ENCODE measurements around the gene PRUNE2.

The PRUNE2 gene

DNA sequence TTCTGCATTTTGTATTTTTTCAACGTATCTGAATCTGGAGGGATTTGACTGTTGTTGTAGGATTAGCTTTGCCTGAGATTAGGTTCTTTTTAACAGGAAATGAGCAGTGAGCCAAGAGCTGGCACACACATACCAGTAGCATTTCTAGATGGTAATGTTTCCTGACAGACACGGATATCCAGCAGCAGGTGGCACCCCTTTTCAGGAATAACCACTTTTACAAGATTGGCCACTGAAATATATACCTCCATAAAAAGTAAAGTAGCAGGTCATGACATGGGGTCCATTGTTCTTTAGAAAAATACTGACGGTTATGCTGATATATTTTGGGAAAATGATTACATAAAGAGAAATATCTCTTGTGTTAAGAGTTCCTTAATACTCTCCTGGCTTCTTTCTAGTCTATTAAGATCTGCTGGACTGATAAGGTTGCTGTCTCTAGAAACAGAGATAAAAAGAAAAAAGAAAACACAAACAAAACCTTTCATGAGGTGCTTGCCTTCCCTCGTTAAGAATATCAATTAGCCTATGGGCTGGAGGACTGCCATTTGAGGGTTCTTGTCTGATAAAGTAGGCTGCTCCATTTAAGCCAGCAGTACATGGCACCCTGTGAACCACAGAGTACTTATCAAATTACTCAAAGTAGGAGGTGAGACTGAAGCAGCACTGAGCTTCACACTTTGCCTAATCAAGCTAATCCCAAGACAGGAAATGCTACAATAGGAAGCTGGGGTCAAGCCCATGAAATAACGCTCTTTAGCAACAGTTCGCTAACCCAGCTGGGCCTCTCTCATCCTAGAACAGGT is 243.2 kb downstream of the PRUNE2 start:
- no peak for DNase-seq (ENCODE audit: low read depth in 2 of 2)

DNA sequence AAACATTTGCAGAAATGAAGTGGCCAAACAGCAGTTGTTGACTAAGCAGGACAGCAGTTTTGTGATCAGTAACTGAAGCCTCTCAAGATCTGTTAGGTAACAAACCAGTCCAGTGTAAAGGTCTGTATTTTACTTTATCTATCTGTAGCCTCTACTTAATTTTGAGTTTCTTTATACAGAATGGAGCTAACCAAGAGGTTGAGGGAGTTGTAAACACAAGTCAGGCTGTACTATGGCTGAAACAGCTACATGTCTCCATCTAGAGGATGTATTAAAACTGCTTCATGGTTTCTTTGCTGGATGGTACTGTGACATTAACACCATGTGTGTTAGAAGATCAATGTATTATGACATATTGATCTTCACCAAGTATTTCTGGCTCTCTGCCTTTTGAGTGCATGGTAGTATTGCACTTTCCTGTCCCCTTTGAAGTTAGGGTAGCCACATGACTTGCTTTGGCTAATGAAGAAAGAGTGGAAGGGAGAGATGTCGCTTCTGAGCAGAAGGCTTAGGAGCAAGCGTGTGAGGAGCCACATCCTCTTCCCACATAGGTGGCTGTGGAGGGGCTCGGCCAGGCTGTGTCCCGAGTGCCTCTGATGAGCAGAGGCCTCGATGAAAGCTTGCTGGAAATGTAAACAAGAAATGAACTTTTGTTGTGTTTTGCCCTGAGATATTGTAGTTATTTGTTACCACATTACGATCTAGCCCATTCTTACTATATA is 247.2 kb downstream of the PRUNE2 start:
- no peak for DNase-seq (ENCODE audit: low read depth in 2 of 2)

DNA sequence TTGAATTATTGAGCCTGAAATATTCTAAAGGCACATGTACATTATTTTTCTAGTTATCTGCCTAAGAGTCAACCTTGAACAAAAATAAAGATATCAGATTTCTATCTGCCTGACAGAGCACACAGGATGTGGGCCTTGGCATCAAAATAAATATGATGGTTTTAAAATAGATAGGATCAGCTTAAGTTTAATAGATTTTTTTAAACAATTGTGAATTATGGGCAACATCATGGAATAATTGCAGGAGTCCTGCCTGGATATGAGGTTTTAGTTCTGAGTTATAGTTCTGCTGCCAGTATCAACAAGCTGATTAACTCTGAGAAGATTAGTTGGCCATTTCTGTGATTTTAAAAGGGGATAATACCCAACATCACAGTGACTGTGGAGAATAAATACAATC is 248.6 kb downstream of the PRUNE2 start:
- no peak for DNase-seq (ENCODE audit: low read depth in 2 of 2)

DNA sequence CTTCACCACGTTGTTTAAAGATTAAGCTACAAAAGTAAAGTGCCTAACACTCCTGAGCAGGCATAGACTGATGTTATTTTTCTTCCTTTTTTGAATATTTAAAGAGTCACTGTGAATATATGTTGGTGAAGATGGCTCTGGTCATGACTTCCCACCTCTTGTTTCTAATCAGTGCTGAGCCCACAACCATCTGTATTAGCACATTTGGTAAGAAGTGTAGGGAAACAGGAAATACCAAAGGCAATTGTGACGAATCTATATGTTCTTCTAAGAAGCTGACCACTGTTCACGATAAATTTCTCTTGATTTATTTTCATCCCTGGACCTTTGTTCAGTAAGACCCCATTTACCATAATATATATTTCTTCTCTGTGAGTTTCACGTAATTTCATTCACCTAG is 249.9 kb downstream of the PRUNE2 start:
- no peak for DNase-seq (ENCODE audit: low read depth in 2 of 2)

DNA sequence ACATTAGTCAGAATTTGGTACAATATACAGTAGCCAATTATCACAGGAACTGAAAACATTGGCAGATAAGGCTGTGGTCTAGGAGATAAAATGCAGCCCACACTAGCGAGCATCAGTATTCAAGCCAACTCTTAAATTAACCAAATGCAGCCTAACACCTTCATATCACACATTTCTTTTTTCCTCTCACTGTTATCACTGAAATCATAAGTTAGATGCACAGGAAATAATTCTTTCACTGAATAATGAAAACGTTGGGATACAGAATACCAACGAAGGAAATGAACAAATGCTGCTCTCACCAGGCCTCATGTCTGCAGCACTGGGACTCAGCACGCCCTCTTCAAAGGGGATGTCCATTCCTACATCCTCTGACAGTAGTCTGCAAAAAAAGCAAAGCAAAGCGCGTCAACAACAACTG is 250.8 kb downstream of the PRUNE2 start:
- DNase-seq (ENCODE audit: low read depth in 2 of 2), result no peak

DNA sequence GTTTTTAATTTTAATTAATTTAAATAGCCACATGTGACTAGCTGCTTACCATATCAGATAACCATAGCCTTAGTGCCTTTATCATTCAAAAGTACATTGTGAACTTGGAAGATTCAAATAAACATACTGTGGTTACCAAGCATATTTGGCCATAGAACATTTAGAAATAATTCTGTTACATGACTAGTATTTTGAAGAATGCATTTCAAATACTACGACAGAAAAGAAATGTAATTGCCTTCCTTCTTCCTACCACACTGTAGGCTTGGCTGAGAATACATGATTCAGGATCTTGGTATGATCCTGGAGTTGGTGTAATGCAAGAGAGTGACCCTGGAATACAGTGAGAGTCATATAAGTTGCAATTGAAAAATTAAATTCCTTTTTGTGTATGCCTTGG is 251.3 kb downstream of the PRUNE2 start:
- DNase-seq (ENCODE audit: low read depth in 2 of 2), result no peak

DNA sequence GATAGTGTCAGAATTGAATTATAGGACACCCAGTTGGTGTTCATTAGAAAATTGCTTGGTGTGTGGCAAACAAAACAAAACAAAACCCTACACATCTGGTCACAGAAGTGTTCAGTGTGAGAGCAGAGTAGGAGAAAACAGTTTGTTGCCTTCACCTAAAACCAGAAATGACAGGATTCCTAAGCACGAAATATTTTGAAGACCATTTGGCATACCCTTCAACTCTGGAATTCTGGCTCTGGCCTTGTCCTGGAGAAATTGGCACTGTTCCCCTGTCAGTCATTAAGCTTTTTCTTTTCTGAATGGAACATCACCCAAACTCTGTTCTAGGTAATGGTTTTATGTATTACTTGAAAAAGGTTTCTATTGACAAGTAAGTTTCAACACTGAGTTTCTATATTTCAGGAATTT is 251.9 kb downstream of the PRUNE2 start:
- DNase-seq (ENCODE audit: low read depth in 2 of 2), result no peak

DNA sequence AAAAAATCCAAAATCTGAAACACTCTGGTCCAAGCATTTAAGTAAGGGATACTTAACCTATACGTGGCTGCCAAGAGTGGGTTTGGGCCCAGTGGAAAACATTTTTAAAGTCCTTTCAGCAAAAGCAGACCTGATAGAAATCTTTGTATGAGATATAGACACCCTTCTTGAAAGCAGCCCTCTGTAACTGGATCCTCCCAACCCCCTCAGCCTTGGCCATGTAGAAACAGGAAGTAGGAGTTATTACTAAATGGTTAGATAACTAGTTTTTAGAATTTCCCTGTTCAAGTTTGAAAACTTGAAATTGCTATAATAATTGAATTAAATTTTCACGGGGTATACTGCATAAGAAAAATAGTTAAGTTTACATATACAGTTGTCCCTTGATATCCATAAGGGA is 253.0 kb downstream of the PRUNE2 start:
- no peak for DNase-seq (ENCODE audit: low read depth in 2 of 2)

DNA sequence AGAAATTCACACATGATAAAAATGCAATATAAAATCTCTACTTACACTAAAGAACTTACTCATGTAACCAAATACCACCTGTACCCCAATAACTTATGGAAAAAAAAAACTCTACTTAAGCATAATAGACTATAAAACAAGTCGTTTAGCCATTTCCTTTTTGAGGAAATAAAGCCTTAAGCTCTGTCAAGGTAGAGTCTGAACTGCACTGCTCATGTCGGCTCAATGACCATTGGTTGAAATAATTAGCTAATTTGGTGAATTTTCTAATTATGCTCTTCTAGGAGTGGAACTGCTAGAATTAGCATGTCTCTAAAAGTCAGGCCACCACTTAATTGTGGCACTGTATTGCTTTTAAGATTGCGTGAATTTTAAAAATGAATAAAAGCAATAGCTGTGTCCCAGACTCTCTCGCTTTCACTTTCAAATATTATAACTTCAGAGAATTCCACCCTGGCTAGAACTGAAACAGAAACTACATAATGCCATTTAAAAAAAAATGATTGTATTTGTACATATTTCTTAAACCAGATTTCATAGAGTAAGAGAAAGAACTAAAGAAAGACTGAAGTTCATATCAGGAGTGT is 254.7 kb downstream of the PRUNE2 start:
- no peak for DNase-seq (ENCODE audit: low read depth in 2 of 2)

DNA sequence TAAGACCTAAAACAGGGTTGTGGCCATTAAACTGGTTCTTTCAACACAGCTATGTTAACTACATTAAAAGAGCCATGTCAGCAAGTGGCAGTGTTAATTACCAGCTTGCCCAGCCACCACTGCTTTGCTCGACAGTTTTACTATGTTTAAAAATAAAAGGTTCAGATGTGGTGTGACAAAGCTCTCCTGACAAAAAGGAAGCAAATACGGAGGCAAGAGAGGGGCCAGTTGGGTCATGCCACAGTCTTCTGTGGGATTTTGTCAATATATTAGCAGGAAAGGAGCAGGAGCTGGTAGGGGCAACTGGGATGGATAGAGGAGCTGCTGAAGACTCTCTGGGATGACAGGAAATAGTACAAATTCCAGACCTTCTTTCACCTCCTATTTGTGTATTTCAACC is 255.2 kb downstream of the PRUNE2 start:
- no peak for DNase-seq (ENCODE audit: low read depth in 2 of 2)

DNA sequence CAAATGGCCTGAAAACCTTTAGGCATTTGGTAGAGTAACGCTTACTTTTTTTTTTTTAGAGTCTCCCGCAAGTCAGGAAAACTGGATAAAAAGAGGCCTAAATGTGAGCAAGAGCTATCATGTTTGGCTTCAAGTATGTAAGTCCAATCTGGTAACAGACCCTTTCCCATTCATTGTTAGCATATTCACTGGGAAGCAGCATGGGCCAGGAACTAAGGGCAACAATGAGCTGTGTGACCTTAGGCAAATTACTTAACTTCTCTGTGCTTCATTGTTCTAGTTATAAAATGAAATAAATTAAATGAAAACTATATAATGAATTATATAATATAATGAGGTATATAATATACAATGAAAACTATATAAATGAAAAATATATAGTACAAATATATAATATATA is 256.0 kb downstream of the PRUNE2 start:
- no peak for DNase-seq (ENCODE audit: low read depth in 2 of 2)

DNA sequence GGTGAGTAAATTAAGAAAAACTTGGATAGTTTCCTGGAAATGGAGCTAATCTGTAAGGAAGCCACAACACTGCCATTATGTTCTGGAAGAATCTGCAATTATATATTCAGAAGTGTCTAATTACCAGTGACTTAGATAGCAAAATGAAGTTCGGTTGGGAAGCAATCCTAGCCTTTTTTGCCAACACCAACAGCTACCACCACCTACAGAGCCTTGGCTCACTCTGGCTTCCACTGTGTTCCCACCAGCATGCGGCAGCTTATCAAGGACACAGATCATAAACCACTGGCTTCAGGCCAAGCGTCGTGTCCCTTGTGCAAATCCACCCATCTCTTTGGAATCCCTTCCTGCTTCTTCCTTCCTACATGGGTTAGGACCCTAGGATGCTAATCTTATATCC is 259.7 kb downstream of the PRUNE2 start:
- DNase-seq (ENCODE audit: low read depth in 2 of 2), result no peak

DNA sequence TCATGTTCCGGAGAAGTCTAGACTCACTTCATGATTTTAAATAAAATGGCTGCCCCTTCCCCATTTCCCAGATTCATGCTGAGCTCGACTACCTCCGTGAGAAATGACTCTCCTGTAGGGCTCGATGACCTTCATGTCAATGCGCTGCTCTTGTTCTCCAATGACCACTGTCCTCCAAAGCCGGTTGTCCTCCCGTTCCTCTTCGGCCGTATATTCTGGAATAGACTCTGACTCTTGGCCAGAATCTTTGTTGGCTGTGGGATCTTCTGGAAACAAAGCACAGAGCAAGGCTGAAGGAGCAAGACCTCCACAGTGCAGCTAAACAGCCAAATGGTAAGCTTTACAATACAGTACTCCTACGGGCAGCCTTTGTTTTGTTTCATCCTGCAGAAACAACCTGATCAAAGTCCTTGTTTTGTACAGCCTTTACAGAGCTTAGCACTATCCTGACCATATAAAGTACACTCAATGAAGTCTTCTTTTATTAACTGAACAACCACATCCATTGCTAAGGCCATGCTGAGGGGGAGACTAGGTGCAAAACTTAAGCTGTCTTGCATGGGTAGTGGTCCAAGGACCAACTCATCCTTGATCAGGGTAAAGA is 261.2 kb downstream of the PRUNE2 start:
- no peak for DNase-seq (ENCODE audit: low read depth in 2 of 2)

DNA sequence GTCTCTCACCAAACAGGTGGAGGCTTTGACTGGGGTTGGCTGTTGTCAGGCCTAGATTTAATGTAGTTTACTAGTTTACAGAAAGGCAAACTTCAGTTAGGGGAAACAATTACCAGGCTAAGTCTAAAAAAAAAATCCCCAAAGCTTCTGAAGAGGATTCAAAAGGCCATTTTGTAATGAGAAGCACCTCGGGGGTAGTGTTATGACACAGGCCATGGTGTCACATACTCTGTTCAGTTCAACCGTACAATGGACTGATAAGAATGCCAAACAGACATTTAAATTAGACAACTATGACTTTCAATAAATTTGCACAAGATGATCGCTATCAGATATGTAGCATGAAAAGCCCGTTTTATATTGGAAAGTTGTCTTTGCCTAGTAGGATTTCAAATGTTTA is 261.7 kb downstream of the PRUNE2 start:
- DNase-seq (ENCODE audit: low read depth in 2 of 2), result no peak

DNA sequence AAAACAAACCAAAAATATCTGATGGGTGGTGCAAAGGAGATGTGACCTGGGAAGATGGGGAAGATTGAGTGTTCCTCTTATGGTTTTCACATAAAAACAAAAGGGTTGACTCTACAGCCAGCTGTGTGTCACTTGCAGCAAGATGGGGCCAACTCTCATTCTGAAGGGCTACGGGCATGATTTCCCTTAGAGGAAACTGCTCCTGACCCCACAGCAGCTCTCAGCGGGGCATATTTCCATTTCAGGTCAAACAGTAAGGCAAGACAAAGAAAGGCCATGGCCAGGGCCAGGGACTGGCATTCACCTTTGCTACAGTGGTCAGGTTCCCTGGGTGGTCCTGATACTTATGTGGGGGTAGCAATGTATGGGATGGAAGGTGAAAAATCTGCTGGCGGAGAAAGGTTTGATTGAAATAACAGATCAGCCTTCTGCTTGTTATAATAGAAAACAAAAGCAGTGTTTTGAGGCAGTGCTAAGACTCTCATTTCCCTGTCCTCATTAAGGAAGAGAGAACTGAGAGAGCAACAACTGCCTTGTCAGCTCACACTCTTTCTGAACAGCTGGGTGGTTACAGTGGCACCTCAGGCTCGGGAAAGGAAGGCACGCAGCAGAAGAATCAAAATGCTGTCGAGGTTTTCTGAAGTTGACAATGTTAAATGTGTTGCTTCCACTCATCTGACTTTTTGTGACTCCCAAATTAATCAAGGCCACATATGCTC is 262.4 kb downstream of the PRUNE2 start:
- no peak for DNase-seq (ENCODE audit: low read depth in 2 of 2)

DNA sequence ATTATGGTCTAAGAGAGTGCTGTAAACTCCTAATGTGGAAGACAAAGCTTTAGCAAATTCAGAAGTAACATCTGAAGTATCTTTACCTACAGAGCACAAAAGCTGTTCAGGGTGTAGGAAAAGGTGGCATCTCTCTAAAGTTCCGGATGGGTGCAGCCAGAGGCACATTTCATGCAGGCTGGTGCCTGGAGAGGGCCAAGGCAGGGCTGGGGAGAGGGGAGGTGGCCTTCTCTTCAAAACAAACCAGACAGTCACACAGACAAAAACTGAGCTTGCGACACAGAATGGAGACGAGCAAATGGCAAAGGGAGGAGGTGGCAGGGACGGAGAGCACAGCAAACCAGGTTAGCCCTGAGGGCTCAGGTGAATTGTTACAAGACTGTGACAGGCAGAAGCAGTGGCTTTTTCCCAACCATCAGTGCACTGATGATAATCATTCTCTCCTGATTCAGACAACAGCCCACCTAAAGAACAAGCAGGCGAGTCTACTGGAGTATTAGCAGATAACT is 263.2 kb downstream of the PRUNE2 start:
- no peak for DNase-seq (ENCODE audit: low read depth in 2 of 2)

DNA sequence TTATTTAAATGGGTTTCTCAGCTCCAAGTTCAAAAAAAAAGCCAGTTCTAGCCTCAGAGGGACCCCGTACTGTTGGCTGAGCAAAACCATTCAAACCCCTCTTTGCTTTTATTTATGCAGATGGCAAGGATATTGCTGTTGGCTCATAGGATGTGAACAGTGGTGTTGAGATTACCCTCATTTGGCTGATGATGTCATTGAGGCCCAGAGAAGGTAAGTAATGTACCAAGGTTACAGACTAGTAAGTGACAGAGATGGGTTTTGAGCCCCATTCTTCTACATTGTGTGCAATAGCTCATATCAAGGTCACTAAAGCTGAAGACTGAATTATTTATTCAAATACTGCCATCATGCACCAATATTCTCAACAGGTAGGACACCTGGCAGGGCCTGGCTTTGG is 263.8 kb downstream of the PRUNE2 start:
- DNase-seq (ENCODE audit: low read depth in 2 of 2), result no peak

DNA sequence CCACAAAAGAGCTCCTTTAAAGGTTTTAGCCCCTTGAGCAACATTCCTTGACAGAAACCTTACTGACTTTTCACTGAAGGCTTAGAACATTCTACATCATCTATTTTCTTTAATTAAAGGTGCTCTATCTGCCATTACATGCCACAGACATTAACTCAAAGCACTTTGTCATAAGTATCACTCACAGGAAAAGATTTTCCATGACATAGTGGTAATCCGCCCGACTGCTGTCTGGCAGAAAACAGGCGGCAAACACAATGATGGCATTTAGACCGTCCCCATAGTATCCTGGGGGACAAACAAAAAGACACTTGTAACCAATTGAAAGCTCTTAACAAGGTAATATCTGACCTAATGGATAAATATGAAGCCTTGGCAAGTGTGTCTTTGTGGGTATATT is 267.9 kb downstream of the PRUNE2 start:
- no peak for DNase-seq (ENCODE audit: low read depth in 2 of 2)

DNA sequence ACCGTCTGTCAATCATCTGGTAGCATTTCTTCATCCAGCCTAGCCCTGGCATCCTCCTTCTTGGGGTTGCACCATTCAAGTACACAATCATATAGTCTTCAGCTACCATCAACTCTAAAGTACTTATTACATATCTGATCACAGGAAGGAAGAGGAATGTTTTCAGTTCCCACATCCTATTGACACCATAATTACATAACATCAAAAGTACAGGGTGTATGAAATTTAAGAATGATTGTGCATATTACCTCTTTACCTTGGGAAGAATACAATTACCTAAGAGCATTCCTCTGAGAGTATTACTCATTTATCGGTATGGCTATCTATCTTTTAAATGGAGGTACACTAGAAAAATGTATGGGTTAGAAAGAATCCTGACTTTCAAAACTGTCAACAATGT is 268.5 kb downstream of the PRUNE2 start:
- DNase-seq (ENCODE audit: low read depth in 2 of 2), result no peak

DNA sequence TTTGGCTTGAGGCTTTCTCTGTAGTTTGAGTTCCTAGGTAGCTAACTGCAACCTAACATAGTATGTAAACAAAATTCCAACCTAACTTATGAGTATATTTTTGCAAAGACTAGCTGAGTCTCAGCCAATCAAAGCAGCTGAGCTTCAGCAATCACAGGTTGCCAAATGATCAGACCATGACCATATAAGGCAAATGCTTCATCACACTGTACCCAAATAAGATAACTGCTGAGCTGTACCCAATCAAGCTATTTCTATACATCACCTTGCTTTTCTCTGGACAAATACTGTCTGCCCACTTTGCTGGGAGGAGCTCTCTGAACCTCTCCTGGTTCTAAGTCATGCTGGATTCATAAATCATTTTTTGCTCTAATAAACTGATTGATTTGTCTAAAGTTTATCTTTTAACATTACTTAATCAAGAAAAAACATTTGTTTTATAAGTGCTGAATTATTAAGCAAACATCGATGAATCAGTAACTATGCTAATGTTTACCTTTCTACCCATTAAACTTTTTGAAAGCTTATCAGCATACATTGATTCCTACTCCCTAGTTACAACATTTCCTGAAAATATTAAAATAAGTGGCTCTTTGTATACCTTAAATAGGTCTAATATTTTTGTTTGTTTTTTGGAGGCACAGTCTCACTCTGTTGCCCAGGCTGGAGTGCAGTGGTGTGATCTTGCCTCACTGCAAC is 271.4 kb downstream of the PRUNE2 start:
- no peak for DNase-seq (ENCODE audit: low read depth in 2 of 2)

DNA sequence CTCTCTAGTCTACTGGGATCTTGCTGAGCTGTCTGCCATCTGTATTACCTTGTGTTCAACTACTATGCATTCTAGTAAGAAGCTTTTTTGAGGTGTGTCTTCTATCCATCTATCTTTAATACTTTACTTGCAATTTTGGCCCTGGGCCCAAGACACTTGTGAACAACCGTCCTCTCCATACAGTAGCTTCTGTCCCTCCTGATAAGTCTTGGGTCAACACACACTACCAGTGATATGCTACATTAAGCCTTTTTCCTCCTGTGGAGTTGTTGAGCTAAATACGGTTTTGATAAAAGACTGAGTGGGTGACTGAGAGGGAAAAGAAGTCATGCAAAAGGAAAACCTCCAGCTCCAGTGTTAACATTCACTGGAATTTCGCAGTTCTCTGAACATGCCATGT is 275.0 kb downstream of the PRUNE2 start:
- no peak for DNase-seq (ENCODE audit: low read depth in 2 of 2)
